KMS-11 (cell line): ENCODE data around the gene DEFB110.

ENCODE experiments used
- H2AFZ ChIP-seq: fragments of 200-600 bp; sonication (generic); 2 replicates; pipeline ENCODE4 v1.6.1; 2016; ENCODE audit warnings: antibody characterized with exemption, mixed run types, low read depth
- H3K27ac ChIP-seq: fragments of 200-600 bp; sonication (generic); 2 replicates; pipeline ENCODE4 v1.6.1; 2016; ENCODE audit warnings: mild to moderate bottlenecking, mixed run types
- H3K27me3 ChIP-seq: fragments of 200-600 bp; sonication (generic); 2 replicates; pipeline ENCODE4 v1.6.1; 2017; ENCODE audit warnings: mild to moderate bottlenecking, low read depth, mixed run types, moderate library complexity; ENCODE audit not compliant: insufficient read depth
- H3K36me3 ChIP-seq: fragments of 200-600 bp; sonication (generic); 2 replicates; pipeline ENCODE4 v1.6.1; 2017; ENCODE audit warnings: mild to moderate bottlenecking, mixed run types; ENCODE audit not compliant: insufficient read depth
- H3K4me1 ChIP-seq: fragments of 200-600 bp; sonication (generic); 2 replicates; pipeline ENCODE4 v1.6.1; 2016; ENCODE audit warnings: mild to moderate bottlenecking, low read depth, mixed run types; ENCODE audit not compliant: poor library complexity, severe bottlenecking
- H3K4me2 ChIP-seq: fragments of 200-600 bp; sonication (generic); 2 replicates; pipeline ENCODE4 v1.7.0; 2016; ENCODE audit warnings: mild to moderate bottlenecking, mixed run types
- H3K4me3 ChIP-seq: fragments of 200-600 bp; sonication (generic); IDR thresholded peaks from 2 replicates; pipeline ENCODE4 v1.6.1; 2017; ENCODE audit warnings: low read depth, low read length, mixed read lengths; ENCODE audit not compliant: insufficient read depth
- H3K79me2 ChIP-seq: fragments of 200-600 bp; sonication (generic); 2 replicates; pipeline ENCODE4 v1.6.1; 2016; ENCODE audit warnings: low read depth, mixed run types; ENCODE audit not compliant: insufficient read depth
- H3K9ac ChIP-seq: fragments of 200-600 bp; sonication (generic); 2 replicates; pipeline ENCODE4 v1.6.1; 2016; ENCODE audit warnings: mild to moderate bottlenecking, mixed run types
- H4K20me1 ChIP-seq: fragments of 200-600 bp; sonication (generic); 2 replicates; pipeline ENCODE4 v1.6.1; 2016; ENCODE audit warnings: mild to moderate bottlenecking, mixed run types; ENCODE audit not compliant: insufficient read depth
- CTCF ChIP-seq: fragments of 200-600 bp; sonication (generic); conservative IDR thresholded peaks from 2 replicates; pipeline ENCODE4 v1.6.1; 2017; ENCODE audit warnings: low read depth, mild to moderate bottlenecking, antibody characterized with exemption, low read length, moderate library complexity, mixed read lengths

DEFB110 gene

GRCh38 chr6:50007819-50008218, 14.0 kb downstream of the DEFB110 start:
- no peak overlapping the region for H3K9ac ChIP-seq
- H4K20me1 ChIP-seq: no peaks in the 10 kb centered on the region
- H3K4me2 ChIP-seq: no peak overlapping the region
- H3K4me3 ChIP-seq: no peak overlapping the region
- H3K4me1 ChIP-seq: no peaks in the 10 kb centered on the region
- H3K27me3 ChIP-seq: no peaks in the 10 kb centered on the region
- H3K36me3 ChIP-seq: no peaks in the 10 kb centered on the region
- no peak for TF ChIP-seq CTCF
- H3K27ac ChIP-seq: no peak overlapping the region
- H3K79me2 ChIP-seq: no peaks in the 10 kb centered on the region
- H2AFZ ChIP-seq: no peak overlapping the region

DNA sequence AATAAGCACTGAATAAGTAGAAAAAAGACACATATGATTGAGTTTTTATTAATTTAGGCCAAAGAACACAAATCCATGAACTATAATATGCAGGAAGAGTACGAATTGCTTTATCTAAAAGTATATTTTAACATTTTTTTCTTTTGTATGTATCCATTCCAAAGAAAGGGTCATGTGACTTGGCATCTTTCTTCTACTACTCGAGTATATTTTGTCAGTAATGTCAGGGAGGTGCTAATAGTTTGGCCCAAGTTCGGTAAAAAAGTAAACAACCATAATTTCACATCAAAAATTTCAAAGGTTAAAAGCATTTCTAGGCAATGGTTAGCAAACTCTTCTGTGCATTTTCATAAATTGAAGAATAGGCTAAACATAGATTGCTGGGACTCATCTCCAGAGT, 18.7 kb downstream of the DEFB110 start:
- Histone ChIP-seq H3K9ac (no peak overlapping the region), H3K4me3 (no peak overlapping the region), H3K4me2 (no peak overlapping the region), H3K36me3 (no peaks in the 10 kb centered on the region), H4K20me1 (no peaks in the 10 kb centered on the region), H3K79me2 (no peaks in the 10 kb centered on the region), H2AFZ (no peak overlapping the region), H3K4me1 (no peaks in the 10 kb centered on the region), H3K27ac (no peak overlapping the region), H3K27me3 (no peaks in the 10 kb centered on the region)
- TF ChIP-seq CTCF: no peak

DNA sequence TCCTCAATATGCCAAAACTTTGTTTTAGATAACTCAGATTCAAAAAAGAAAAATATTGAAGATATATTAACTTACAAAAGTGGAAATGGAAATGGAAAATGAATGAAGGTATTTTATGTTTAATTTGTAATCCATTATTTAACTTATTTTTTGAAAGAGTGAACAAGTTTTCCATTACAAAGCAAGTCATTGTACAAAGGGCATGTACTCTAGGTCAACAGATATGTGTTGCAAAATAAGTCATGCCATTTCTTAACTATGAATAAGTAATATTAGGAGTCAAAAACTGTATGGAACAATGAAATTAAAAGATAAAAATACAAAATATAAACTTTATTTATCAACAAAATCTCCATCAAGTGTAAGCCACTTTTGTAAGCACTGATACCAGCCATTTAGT, 26.5 kb downstream of the DEFB110 start:
- H2AFZ ChIP-seq: no peak overlapping the region
- H3K36me3 ChIP-seq: no peaks in the 10 kb centered on the region
- H3K9ac ChIP-seq: no peak overlapping the region
- no peak overlapping the region for H3K4me2 ChIP-seq
- H3K79me2 ChIP-seq: no peaks in the 10 kb centered on the region
- H3K4me1 ChIP-seq: no peaks in the 10 kb centered on the region
- H3K27me3 ChIP-seq: no peaks in the 10 kb centered on the region
- TF ChIP-seq CTCF: no peak
- H3K4me3 ChIP-seq: no peak overlapping the region
- no peak overlapping the region for H3K27ac ChIP-seq
- H4K20me1 ChIP-seq: no peaks in the 10 kb centered on the region

DNA sequence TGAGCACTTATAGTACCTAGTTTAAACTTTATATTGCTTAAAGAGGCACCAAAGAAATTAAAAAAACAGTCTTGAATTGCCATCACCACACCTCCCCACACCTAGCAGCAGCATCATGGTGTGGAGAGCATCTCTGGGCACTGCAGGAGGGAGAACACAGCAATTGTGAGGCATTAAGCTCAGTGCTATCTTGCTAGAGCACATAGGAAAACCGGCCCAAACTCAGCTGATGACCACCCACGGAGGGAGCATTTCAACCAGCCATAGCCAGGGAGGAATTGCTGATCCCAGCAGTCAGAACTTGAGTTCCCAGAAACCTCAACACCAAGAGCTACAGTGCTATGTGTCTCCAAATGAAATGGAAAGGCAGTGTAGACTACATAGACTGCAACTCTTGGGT, 32.9 kb downstream of the DEFB110 start:
- no peak for TF ChIP-seq CTCF
- no peaks in the 10 kb centered on the region for H4K20me1 ChIP-seq
- no peaks in the 10 kb centered on the region for H3K36me3 ChIP-seq
- no peaks in the 10 kb centered on the region for H3K79me2 ChIP-seq
- H3K27ac ChIP-seq: no peak overlapping the region
- no peak overlapping the region for H3K9ac ChIP-seq
- H3K27me3 ChIP-seq: no peaks in the 10 kb centered on the region
- no peak overlapping the region for H2AFZ ChIP-seq
- no peak overlapping the region for H3K4me2 ChIP-seq
- H3K4me1 ChIP-seq: no peaks in the 10 kb centered on the region
- H3K4me3 ChIP-seq: no peak overlapping the region

DNA sequence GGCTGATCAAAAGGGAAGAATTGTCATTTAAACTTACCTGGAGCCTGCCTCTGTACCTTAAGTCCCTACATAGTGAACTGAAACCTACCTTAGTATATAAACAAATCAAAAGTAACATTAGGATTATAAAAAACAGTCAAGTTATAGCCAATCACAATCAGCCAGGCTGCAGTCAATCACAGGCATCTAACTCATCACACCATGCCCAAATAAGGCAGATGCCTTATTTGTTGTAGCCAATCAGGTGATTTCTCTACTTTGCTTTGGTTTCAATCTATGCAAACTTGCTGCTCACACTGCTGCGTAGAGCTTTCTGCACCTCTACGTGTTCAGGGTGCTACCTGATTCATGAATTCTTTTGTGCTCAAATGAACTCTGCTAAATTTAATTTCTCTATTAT, 34.0 kb downstream of the DEFB110 start:
- Histone ChIP-seq H3K27ac (no peak overlapping the region), H4K20me1 (no peaks in the 10 kb centered on the region), H3K4me1 (no peaks in the 10 kb centered on the region), H3K79me2 (no peaks in the 10 kb centered on the region), H3K4me3 (no peak overlapping the region), H2AFZ (no peak overlapping the region), H3K36me3 (no peaks in the 10 kb centered on the region), H3K4me2 (no peak overlapping the region), H3K27me3 (no peaks in the 10 kb centered on the region), H3K9ac (no peak overlapping the region)
- no peak for TF ChIP-seq CTCF
